ENCODE data around the gene MSI1.
A peak's percentile ranks its signal among the peaks of the same experiment; 100 is the strongest.

The MSI1 gene

GRCh38 chr12:120362516-120363273 is 6.3 kb downstream of the MSI1 start:
- peak; percentile 65 for DNase-seq
- Histone ChIP-seq H3K36me3 (peaks cover 92% of the 10 kb centered on the region), H3K9me3 (ENCODE audit: severe bottlenecking) (no peaks in the 10 kb centered on the region), H3K27ac (peak overlapping the region; percentile 100), H3K27me3 (ENCODE audit: insufficient read depth, low read depth, severe bottlenecking) (no peaks in the 10 kb centered on the region), H3K4me3 (ENCODE audit: low read depth, low read length) (peak overlapping the region; percentile 40)
- TF ChIP-seq, protein P1, sequence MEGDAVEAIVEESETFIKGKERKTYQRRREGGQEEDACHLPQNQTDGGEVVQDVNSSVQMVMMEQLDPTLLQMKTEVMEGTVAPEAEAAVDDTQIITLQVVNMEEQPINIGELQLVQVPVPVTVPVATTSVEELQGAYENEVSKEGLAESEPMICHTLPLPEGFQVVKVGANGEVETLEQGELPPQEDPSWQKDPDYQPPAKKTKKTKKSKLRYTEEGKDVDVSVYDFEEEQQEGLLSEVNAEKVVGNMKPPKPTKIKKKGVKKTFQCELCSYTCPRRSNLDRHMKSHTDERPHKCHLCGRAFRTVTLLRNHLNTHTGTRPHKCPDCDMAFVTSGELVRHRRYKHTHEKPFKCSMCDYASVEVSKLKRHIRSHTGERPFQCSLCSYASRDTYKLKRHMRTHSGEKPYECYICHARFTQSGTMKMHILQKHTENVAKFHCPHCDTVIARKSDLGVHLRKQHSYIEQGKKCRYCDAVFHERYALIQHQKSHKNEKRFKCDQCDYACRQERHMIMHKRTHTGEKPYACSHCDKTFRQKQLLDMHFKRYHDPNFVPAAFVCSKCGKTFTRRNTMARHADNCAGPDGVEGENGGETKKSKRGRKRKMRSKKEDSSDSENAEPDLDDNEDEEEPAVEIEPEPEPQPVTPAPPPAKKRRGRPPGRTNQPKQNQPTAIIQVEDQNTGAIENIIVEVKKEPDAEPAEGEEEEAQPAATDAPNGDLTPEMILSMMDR (IDR thresholded peaks at IDR 0.05; ENCODE audit: low read depth, low read length): no peak

- TF ChIP-seq, protein P1 (IDR thresholded peaks at IDR 0.05; ENCODE audit: low read depth, low read length): no peak
- no peaks in the 10 kb centered on the region for H3K9me3 ChIP-seq (ENCODE audit: severe bottlenecking)
- peak; percentile 95 for DNase-seq
- peak overlapping the region; percentile 100 for H3K27ac ChIP-seq
- H3K36me3 ChIP-seq: peaks cover 95% of the 10 kb centered on the region
- H3K27me3 ChIP-seq (ENCODE audit: insufficient read depth, low read depth, severe bottlenecking): no peaks in the 10 kb centered on the region
- peak overlapping the region; percentile 40 for H3K4me3 ChIP-seq (ENCODE audit: low read depth, low read length)
These were observed 7.3 kb downstream of the MSI1 start for GRCh38 chr12:120361506-120362208.

GRCh38 chr12:120359128-120359527 is 9.8 kb downstream of the MSI1 start:
- H3K27me3 ChIP-seq (ENCODE audit: insufficient read depth, low read depth, severe bottlenecking): no peaks in the 10 kb centered on the region
- no peaks in the 10 kb centered on the region for H3K9me3 ChIP-seq (ENCODE audit: severe bottlenecking)
- H3K4me3 ChIP-seq (ENCODE audit: low read depth, low read length): no peak overlapping the region
- H3K27ac ChIP-seq: peak overlapping the region; percentile 100
- DNase-seq: no peak
- peaks cover 90% of the 10 kb centered on the region for H3K36me3 ChIP-seq
- TF ChIP-seq, protein P1 (IDR thresholded peaks at IDR 0.05; ENCODE audit: low read depth, low read length): no peak

- H3K27ac ChIP-seq: peak overlapping the region; percentile 100
- no peak overlapping the region for H3K4me3 ChIP-seq (ENCODE audit: low read depth, low read length)
- peaks cover 90% of the 10 kb centered on the region for H3K36me3 ChIP-seq
- TF ChIP-seq, protein P1 (IDR thresholded peaks at IDR 0.05; ENCODE audit: low read depth, low read length): peak; percentile 65
- peak; percentile 93 for DNase-seq
- H3K9me3 ChIP-seq (ENCODE audit: severe bottlenecking): no peaks in the 10 kb centered on the region
- no peaks in the 10 kb centered on the region for H3K27me3 ChIP-seq (ENCODE audit: insufficient read depth, low read depth, severe bottlenecking)
These were observed 10.4 kb downstream of the MSI1 start for GRCh38 chr12:120358412-120359100.

DNA sequence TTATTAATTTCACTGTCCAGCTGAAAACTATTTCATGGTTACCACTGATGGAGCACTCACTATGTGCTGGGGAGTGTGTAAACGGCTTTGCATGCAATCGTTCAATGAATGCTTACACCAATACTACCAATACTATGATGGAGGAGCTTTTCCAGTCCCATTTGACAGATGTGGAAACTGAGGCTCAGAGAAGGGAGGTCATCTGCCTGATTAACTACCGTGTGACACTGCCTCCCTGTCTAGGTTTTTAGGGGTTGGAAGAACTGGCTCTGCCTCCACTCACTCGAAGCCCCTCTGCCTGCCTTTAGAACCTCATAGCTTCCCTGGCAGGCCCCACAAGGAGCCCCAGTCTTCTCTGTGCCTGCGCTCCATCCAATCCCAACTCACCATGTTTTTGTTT is 11.9 kb downstream of the MSI1 start:
- Histone ChIP-seq H3K4me3 (ENCODE audit: low read depth, low read length) (no peak overlapping the region), H3K36me3 (peaks cover 90% of the 10 kb centered on the region), H3K9me3 (ENCODE audit: severe bottlenecking) (no peaks in the 10 kb centered on the region), H3K27ac (peak overlapping the region; percentile 5; the same call in 1 of the 2 replicates), H3K27me3 (ENCODE audit: insufficient read depth, low read depth, severe bottlenecking) (no peaks in the 10 kb centered on the region)
- TF ChIP-seq, protein P1 (IDR thresholded peaks at IDR 0.05; ENCODE audit: low read depth, low read length): no peak
- no peak for DNase-seq
